ENCODE measurements around the gene PLA2G4D. TPM values are rescaled to one million over a fixed set of nuclear protein-coding genes. Genes with fewer than 3 reads are reported as not detected.
A peak's percentile ranks its signal among the peaks of the same experiment; 100 is the strongest.

The PLA2G4D gene
- total RNA-seq, 2 donors from 2014 or later = not detected

DNA sequence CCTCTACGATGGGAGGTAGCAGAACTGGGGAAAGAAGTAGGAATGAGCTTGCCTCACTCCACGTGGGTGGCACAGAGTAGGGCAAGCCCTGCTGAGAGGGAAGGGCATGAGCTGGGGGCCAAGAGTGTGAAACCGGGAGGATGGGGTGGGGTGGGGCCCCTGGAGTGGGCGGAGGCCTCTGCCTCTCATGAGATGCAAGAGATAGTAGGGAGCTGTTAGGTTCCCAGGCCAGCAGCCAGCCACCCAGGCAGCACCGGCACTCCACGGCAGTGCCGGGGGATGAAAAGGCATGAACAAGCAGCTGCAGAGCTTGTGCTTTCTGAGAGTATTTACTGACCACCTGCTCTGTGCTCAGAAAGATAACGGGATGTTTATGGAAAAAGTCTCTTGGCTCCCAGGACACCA, 49.1 kb downstream of the PLA2G4D start:
- no peak for DNase-seq (ENCODE audit: low spot score)
- intact Hi-C loops (cut with DNase I) = no loop called here

DNA sequence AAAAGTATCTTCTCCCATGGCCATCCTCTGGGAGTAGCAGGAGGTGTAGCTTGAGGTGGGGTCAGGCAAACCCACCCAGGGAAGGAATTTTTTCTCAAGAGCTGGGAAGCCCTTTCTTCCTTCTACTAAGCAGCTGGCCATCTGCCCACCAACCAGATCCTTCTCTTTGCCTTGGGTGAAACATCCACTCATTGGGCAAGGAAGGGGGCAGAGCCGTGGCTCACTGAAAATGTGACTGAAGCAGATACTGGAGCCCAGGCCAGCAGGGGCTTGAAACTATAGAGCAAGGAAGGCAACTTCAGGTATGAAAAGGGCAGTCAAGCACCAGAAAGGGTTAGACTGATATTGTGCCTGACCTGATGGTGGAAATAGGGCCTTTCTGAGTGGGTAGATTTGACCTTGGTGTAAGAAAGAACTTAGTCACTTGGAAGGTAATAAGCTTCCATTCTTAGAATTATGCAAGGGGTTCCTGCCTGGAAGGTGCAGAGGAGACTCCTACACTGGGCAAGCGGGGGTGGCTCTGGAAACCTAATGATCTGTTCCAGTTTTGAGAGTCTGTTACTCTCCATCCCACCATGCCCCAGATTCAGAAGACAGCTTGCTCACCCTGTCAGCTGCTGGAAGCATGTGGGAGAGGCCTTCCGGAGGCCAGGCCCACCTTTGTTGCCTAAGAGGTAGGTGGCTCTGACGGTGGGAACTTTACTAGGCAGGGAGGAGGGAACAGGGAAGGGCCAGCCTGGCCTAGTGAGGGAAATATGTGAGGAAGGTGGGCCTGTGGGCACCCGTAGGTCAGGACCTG, 51.6 kb downstream of the PLA2G4D start:
- DNase-seq (ENCODE audit: low spot score) = no peak
- intact Hi-C loops (cut with DNase I) = no loop called here

DNA sequence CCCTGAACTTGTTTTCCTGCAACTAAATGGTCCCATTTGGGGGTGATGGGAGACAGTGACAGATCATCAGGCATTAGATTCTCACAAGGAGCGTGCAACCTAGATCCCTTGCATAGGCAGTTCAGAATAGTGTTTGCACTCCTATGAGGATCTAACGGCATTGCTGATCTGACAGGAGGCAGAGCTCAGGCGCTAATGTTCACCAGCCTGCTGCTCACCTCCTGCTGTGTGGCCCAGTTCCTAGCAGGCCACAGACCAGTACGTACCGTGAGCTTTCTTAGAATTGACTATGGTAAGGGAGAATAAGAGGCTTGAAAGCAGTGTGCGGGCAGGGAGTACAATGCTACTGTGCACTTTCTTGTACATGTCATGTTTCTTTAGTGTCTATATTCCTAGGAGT, 56.0 kb downstream of the PLA2G4D start:
- intact Hi-C loops (cut with DNase I) = no loop called here
- DNase-seq (ENCODE audit: low spot score) = no peak

DNA sequence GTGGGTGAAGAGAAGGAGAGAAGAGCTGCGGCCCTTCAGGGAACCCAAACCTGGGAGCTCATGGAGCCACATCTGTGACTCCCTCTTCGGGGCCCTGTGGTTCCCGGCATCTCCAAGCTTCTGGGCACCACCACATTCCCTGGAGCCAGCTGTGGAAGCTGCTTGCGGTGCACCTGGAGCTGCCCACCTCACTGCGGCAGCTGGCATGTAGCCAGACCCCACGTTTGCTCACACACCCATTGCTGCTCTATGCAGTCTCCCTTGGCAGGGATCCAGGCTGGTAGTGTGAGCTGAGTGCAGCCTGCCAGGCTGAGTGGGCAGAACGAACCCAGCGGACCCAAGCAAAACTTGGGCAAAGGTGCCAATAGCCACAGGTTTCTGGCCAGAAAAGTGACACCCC, 56.7 kb downstream of the PLA2G4D start:
- DNase-seq (ENCODE audit: low spot score) = no peak
- intact Hi-C loops (cut with DNase I) = no loop called here

DNA sequence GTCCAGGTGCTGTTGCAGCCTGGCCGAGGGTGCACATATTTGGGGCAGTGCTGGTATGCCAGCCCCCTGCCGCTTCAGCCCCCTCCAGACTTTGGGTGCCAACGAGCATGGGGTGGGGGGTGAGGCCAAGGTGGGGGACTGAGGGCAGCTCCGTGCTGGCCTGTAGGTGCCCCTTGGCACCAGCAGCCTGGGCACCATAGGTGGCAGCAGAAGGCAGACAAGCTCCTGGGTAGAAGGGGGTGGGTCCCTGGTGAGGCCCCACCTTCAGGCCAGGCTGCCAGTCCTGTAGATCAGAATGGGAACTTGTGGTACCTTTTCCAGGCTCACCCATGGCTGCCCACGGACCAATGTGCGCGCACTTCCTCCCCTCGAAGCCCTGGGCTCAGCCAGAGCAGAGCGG, 57.4 kb downstream of the PLA2G4D start:
- intact Hi-C loops (cut with DNase I) = no loop called here
- no peak for DNase-seq (ENCODE audit: low spot score)

DNA sequence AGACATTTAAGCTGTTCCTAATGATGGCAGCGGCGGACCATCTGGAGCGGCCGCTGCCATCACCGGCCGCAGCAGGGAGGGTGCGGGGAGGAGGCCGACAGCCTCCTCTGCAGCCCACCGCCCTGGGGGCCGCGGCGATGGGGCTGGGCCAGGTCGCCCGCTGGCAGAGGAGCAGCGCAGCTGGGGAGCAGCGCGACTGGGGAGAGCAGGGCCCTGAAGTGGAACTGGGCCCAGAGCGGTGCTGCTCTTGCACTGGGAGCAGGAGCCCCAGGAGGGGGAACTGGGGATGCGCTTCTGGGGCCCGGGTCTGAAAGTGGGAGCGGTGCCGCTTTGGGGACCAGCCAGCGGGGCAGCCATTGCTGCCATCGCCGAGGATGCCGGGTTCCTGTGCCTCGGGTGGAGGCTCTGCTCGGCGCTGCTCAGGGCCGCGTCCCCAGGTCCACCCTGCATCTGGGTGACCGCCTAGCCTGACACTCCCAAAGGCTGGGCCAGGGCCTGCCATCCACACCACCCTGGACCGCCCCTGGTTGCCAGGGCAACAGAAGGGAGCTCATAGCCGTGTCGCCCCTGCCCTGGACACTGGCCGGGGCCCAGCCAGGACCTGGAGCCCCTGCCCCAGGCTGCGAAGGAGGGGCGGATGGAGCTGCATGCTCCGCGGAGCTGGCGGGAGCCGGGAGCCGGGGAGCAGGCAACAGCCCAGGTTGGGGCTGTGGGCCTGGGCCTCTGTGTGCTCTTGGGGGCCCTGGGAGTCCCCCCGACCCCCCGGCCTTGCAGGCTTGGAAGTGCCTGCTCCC, 58.1 kb downstream of the PLA2G4D start:
- no peak for DNase-seq (ENCODE audit: low spot score)
- intact Hi-C loops (cut with DNase I) = no loop called here

DNA sequence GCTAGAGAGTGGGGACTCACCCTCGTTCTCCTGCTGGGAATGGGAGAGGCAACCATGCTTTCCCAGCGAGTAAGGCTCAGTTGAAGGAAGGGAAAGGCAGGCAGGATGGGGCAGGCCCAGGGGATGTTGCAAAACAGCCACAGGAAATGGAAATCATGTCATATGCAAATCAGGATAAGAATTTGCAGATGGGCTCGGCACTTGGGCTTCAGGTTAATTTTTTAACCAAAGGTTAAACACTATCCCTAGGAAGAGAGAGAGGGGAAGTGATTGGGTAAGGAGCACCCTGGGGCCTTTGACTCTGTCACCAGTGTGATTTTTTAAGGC, 59.0 kb downstream of the PLA2G4D start:
- intact Hi-C loops (cut with DNase I) = no loop called here
- DNase-seq (ENCODE audit: low spot score) = no peak

DNA sequence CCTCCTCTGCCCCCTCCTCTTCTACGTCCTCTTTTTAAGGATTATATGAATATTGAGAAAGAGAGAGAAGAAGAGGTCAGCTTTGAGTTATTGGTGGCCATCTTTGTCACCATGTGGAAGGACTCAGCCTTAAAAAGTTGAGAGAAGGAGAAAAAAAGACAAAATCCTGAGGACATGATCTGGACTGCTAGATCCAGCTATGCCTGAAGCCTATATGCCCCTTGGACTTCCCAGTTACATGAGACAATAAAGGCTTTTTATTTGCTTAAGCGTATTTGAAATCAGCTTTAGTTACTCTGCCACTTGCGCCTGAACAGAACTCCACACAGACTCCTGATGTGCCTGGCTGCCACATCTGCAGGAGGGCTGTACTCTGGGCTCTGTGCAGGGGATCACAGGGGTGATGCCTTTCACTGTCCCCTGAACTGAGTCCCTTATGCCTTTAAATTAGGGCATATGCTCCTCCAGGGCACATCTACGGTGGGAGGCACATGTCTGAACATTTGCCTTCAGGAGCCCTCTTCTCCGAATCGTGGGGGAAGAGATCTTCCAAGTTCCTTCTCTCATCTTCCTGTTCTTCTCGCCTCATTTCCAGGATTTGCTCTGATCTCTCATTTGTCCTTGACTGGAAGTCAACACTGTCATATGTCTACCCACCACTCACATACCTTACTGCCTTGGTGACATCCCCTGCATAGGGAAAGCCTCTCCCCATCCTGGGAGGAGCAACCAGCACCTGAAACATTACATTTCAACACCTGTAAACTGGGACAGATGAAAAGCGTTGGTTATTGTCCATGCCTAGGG, 59.5 kb downstream of the PLA2G4D start:
- no peak for DNase-seq (ENCODE audit: low spot score)
- intact Hi-C loops (cut with DNase I) = no loop called here

DNA sequence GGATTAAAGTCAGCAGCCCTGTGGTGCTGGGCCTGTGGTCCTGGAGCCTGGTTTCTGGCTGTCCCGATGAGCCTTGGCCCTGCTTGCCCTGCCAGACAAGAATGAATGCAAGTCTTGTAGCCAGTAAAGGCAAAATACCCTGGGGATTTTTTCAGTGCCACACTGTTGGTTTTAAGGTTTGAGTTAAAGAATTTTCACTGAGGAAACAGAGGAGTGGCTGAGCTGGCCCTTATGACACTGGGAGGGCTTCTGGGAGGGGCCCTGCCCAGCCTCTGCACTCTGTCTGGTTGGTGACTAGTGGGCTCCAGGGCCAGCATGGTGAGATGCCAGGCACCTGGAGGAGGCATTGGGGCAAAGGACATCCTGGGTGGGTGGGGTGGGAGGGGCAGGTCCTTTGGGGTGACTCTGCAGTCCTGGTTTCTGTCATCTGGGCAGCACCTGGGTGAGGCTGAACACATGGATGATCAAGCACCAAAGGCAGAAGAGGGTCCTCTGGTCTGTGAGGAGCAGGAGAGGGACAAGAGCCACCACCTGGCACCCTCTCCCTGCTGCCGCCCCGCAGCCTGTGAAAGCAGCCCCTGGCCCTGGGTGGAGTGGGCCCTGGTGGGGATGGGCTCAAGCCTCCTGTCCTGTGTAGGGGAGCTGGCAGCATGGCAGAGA, 61.0 kb downstream of the PLA2G4D start:
- intact Hi-C loops (cut with DNase I) = loop anchor here in 1 of 2 donors (1.0 kb wide), 1 partner anchor 22 kb away; no protein-coding TSS in a partner anchor
- no peak for DNase-seq (ENCODE audit: low spot score)

DNA sequence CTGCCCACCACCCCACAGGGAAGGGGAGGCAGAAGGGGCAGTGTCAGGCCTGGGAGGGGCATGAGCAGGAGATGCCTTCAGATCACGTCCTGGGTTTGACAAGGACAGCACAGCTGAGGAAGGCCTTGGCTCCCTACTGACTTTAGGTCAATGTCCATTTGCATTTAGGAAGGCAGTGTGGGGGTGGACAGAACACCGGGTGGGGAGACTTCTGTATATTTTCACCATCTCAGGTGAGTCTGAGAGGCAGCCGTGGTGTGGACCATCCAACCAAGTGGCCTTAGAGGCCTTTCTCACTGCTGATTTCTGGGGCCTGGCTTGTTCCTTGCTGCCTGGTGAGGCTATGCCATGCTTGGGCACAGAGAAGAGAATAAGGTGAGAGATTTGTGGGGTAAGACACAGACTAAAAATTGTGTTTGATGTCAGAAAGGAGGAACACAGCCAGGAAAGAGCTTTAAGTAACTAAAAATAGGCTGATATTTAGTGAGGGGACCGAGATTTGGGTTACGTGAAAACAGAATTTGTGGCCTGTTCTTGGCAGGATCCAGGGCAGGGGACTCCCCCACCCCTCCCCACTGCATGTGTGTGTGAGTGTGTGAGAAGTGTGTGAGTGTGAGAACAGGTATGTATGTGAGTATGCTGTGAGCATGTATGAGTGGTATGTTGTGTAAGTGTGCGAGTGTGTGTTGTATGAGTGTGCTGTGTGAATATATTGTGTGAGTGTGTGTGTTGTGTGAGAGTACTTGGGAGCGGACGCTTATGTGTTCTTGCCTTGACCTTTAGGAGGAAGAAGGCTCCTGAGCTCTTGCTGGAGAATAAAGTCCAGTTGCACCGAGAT, 61.8 kb downstream of the PLA2G4D start:
- DNase-seq (ENCODE audit: low spot score) = no peak
- intact Hi-C loops (cut with DNase I) = loop anchor here in 1 of 2 donors (1.0 kb wide), 1 partner anchor 23 kb away; no protein-coding TSS in a partner anchor

DNA sequence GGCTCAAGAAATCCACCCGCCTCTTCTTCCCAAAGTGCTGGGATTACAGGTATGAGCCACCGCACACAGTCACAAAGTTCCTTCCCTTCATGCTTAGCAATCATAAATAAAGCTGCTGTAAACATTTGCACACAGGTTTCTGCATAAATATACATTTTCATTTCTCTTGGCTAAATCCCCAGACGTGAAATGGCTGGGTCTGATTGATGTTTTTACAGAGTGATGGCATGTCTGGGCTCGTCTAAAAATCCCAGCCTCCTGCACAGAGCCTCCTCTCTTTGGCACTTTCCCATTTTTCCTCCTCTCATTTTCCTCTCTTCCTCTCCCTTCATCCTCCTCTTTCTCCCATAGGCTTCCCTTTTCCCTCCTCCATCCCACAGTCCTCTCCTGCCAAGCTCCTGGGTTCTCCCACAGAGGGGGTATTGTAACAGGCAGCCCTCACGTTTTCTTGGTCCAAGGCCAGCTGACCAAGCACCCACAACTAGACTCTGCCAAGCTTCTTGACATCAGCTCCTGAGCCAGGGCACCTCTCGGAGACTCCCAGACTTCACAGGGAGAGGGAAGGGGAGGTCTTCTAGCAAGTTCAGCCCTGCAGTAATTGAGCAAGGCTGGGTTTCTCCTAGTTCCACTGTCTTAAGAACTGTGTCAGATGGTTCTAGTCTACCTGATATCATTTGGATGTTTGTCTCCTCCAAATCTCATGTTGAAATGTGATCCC, 63.0 kb downstream of the PLA2G4D start:
- DNase-seq (ENCODE audit: low spot score) = no peak

DNA sequence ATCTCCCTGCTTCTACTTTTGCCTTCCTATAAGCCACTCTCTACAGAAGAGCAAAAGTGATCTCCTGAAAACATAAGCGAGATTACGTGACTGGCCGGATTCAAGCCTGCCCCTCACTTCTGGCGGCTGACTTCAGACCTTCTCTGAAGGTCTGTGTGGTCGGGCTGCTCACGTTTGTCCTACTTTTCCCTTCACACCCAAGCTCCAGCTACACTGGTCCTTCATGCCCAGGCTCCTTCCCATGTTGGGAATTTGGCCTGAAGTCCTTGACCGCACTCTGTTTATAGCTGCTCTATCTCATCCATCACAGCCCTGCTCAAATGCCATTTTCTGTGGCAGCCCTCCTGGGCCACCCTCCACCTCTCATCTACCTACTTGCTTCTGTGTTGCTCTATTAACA, 66.8 kb downstream of the PLA2G4D start:
- intact Hi-C loops (cut with DNase I) = no loop called here
- DNase-seq (ENCODE audit: low spot score) = no peak

More for the DNA sequence above, 63.0 kb downstream of the PLA2G4D start:
- intact Hi-C loops (cut with DNase I) = no loop called here

DNA sequence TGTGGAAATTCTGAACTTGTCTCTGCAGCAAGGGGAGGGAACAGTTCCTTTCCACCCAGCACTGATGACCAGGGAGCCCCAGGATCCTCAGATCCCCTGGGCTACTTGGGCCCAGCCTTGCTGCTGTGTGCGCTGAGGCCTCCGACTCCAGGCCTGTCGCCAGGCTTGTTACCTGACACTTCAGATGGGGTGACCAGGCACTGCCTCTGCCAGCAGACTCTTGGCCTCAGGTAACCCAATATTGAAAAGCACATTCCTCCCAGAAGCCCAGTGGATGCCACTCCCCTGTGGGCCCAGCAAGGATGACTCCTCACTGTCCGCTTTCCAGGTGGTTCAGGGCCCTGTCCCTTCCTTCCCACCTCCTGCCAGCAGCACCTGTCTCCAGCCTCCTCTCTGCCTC, 70.1 kb downstream of the PLA2G4D start:
- intact Hi-C loops (cut with DNase I) = no loop called here
- DNase-seq (ENCODE audit: low spot score) = no peak

DNA sequence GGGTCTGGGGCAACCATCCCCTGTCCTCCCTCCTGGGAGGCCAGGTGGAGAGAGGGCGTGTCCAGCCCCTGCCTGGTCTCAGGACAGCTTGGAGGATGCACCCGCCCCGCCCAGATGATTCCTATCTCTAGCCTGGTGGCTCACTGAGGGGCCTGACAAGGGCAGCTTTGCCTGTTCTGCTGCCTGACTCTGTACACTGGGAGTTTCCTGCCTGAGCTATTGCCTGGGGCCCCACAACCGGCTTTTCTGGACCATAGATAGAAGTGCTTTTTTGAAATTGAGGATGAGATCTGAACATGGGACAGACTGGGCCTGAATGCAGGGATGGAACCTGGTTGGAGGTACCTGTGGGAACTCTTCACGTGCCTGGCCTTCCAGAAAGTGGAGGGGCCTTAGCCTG, 72.8 kb downstream of the PLA2G4D start:
- intact Hi-C loops (cut with DNase I) = no loop called here
- no peak for DNase-seq (ENCODE audit: low spot score)

DNA sequence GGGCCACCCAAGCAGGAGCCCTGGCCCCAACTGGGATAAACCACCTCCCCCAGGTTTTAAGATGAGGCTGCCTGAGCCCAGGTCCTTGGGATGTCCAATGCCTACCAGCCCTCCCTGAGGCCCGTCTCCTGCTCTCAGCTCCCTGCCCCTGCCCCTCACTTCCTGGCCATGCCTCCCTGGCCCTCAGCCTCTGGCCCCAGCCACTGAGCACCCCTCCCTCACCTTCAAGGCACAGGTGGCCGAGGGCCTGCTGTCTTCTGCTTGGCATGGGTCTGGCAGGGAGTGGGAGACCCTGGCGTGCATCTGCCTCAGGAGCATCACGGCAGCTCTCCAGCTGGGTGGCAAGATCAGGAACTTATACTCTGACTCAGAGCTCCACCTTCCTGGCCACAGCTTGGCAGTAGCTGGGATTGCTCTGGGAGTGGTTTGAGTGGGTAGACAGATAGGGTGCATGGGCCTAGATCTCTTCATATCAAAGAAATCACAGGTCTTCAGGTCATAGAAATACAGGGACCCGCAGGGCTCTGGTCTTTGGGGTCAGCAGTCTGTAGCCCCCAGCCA, 73.6 kb downstream of the PLA2G4D start, which contains the start of gene PLA2G4E:
Gene PLA2G4E (minus strand): TSS at position 330 of the 561 bp plus-strand sequence. CDS start 12 bp downstream, at position 318.
- intact Hi-C loops (cut with DNase I) = no loop called here
- no peak for DNase-seq (ENCODE audit: low spot score)

DNA sequence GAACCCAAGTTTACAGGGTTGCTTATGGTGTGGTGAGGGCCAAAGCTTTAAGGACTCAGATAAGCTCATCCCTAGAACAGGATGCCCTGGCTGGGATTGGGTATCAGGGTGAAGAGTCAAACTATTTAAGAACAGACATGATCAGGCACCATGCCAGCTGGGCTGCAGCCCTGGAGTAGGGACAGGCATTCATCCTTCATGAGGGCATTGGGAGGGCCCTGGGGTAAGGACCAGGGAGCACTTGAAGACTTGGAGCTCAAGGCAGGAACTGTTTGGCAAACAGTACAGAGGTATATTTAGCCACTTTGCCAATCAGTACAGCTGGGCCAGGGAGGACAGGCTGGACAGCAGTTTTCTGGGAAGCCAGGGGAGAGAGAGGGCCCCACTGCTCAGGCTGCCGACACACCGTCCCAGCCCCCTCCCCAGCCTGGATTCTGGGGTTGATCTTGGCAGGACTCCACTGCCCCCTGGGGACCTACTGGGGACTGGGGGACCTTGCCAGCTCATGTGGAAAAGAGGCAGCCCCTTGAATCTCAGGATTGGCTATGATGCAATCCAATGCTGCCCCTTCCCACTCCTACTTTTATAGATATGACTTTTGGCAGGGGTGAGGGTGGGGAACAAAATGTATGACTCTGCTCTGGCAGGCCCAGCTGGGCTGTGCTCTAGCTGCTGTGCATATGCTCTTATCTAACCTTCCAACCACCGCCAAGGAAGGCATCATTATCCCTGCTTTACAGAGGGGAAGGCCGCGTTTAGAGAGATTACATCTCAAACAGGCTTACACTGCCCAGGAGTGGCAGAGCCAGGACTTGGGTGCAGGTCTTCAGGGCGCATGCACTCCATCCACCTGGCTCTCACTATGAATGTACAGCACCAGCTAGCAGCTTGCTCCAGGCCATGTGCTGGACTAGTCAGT, 75.8 kb downstream of the PLA2G4D start:
- intact Hi-C loops (cut with DNase I) = loop anchor here in 1 of 2 donors (2.0 kb wide), 1 partner anchor 384 kb away; no protein-coding TSS in a partner anchor
- peak; percentile 60 for DNase-seq (ENCODE audit: low spot score)

Measured in posterior vena cava (tissue), 2 donors.